K562 (cell line): ENCODE measurements around the gene CYP24A1.

Experiments used
- CSDE1 ChIP-seq, 2 experiments: fragments of 450-650 bp; IDR thresholded peaks; 2 replicates each; pipeline ENCODE4 v1.6.1; 2016; ENCODE audit warnings: mild to moderate bottlenecking in 1 of 2
- FUS ChIP-seq: fragments of 200-400 bp; formaldehyde crosslinking; optimal IDR thresholded peaks from 2 replicates; pipeline ENCODE3; 2017; ENCODE audit warnings: low read depth, low read length

GRCh38 chr20:54162378-54163009 is 11.3 kb downstream of the CYP24A1 start:
- TF ChIP-seq CSDE1 (IDR thresholded peaks at IDR 0.05) (no peak), FUS (no peak)
